ENCODE measurements around the gene PIP5K1B.
A peak's percentile ranks its signal among the peaks of the same experiment; 100 is the strongest.
"Not testable (repeated sequence)": the region's sequence is repeated elsewhere in the genome, so short reads cannot be mapped to it uniquely, and the experiment has no call there.

The PIP5K1B gene

GRCh38 chr9:69034071-69034470, 329.0 kb downstream of the PIP5K1B start:
- no peak for DNase-seq (ENCODE audit: low read depth)

GRCh38 chr9:69035438-69036308, 330.6 kb downstream of the PIP5K1B start, which contains the start of gene FXN:
FXN (plus strand) TSS chr9:69035752; CDS start chr9:69035783, 31 bp downstream.
- peak; percentile 74 for DNase-seq (ENCODE audit: low read depth)

- no peak for DNase-seq (ENCODE audit: low read depth)
These were observed 331.3 kb downstream of the PIP5K1B start for GRCh38 chr9:69036309-69036708.

GRCh38 chr9:69036799-69037198, 331.8 kb downstream of the PIP5K1B start:
- no peak for DNase-seq (ENCODE audit: low read depth)

- no peak for DNase-seq (ENCODE audit: low read depth)
These were observed 335.6 kb downstream of the PIP5K1B start for GRCh38 chr9:69040646-69041045.

GRCh38 chr9:69044240-69045219, 339.5 kb downstream of the PIP5K1B start:
- DNase-seq (ENCODE audit: low read depth) = no peak

GRCh38 chr9:69045821-69046220, 340.8 kb downstream of the PIP5K1B start:
- DNase-seq (ENCODE audit: low read depth) = no peak

- no peak for DNase-seq (ENCODE audit: low read depth)
These were observed 341.7 kb downstream of the PIP5K1B start for GRCh38 chr9:69046723-69047122.

GRCh38 chr9:69047371-69047770, 342.3 kb downstream of the PIP5K1B start:
- DNase-seq (ENCODE audit: low read depth) = no peak

- DNase-seq (ENCODE audit: low read depth) = no peak
These were observed 344.1 kb downstream of the PIP5K1B start for GRCh38 chr9:69049094-69049493.

- DNase-seq (ENCODE audit: low read depth) = not testable (repeated sequence)
These were observed 345.9 kb downstream of the PIP5K1B start for GRCh38 chr9:69050936-69051335.

GRCh38 chr9:69054989-69055388, 349.9 kb downstream of the PIP5K1B start:
- DNase-seq (ENCODE audit: low read depth) = no peak

GRCh38 chr9:69056191-69056815, 351.3 kb downstream of the PIP5K1B start:
- no peak for DNase-seq (ENCODE audit: low read depth)

- DNase-seq (ENCODE audit: low read depth) = no peak
These were observed 353.1 kb downstream of the PIP5K1B start for GRCh38 chr9:69058101-69058500.
